Ectodermal cell (in vitro differentiated cells): ENCODE measurements around the gene DBET.
"Not testable (repeated sequence)": the region's sequence is repeated elsewhere in the genome, so short reads cannot be mapped to it uniquely, and the experiment has no call there.

Experiments used
- H3K27ac ChIP-seq: 2 replicates; pipeline ENCODE4 v1.7.0; 2013; ENCODE audit warnings: mild to moderate bottlenecking, low read depth, low read length; ENCODE audit not compliant: insufficient read depth, poor library complexity, severe bottlenecking
- H3K27me3 ChIP-seq: 2 replicates; pipeline ENCODE4 v1.7.0; 2013; ENCODE audit warnings: mild to moderate bottlenecking, low read length; ENCODE audit not compliant: insufficient read depth, control insufficient read depth, poor library complexity, severe bottlenecking
- H3K36me3 ChIP-seq: one replicate; pipeline ENCODE4 v1.7.0; 2013; ENCODE audit warnings: low read length; ENCODE audit not compliant: control insufficient read depth, insufficient read depth
- H3K4me1 ChIP-seq: one replicate; pipeline ENCODE4 v1.7.0; 2013; ENCODE audit warnings: low read length; ENCODE audit not compliant: control insufficient read depth, insufficient read depth
- H3K4me3 ChIP-seq: 2 replicates; pipeline ENCODE4 v1.7.0; 2013; ENCODE audit warnings: low read depth, low read length, control low read depth; ENCODE audit not compliant: insufficient read depth
- H3K9me3 ChIP-seq: 2 replicates; pipeline ENCODE4 v1.7.0; 2013; ENCODE audit warnings: mild to moderate bottlenecking, low read length, moderate library complexity; ENCODE audit not compliant: control insufficient read depth
- WGBS, 2 experiments: methylation state at CpG; one replicate each; pipeline ENCODE4 v1.1.7; 2013; ENCODE audit warnings: missing lambda C conversion rate in 2 of 2; 5-methylcytosine and 5-hydroxymethylcytosine counted together

The DBET gene

GRCh38 chr4:190020790-190021717, 43.2 kb upstream of the DBET start:
- no peaks in the 10 kb centered on the region for H3K4me1 ChIP-seq
- H3K27ac ChIP-seq = no peak overlapping the region
- no peak overlapping the region for H3K4me3 ChIP-seq
- 80% methylated on average over 52 to 55 of the region's 55 CpGs for WGBS, 2 experiments
- H3K36me3 ChIP-seq = no peaks in the 10 kb centered on the region
- H3K27me3 ChIP-seq = peaks cover 14% of the 10 kb centered on the region
- H3K9me3 ChIP-seq = peaks cover 3% of the 10 kb centered on the region

DNA sequence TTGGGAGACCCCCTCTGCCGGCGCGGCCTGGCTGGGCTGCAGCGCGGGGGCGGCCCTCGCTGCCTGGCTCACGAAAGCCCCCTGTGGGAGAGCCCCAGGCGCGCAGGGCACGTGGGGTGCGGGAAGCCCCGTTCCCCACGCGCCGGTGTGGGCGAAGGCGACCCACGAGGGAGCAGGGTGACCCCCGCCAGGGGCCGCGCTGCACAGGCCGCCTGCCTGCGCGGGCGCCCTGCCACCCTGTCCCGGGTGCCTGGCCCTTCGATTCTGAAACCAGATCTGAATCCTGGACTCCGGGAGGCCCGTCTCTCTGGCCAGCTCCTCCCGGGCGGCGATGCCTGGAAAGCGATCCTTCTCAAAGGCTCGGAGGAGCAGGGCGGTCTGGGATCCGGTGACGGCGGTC, 42.3 kb upstream of the DBET start:
- H3K4me1 ChIP-seq, H3K9me3 ChIP-seq, H3K27ac ChIP-seq, H3K36me3 ChIP-seq, H3K4me3 ChIP-seq: not testable (repeated sequence)
- 59 to 69% methylated on average over 25 to 28 of the region's 39 CpGs for WGBS, 2 experiments
- peaks cover 10% of the 10 kb centered on the region for H3K27me3 ChIP-seq

GRCh38 chr4:190022614-190023281, 41.6 kb upstream of the DBET start:
- not testable (repeated sequence) for H3K27ac ChIP-seq, H3K36me3 ChIP-seq, H3K9me3 ChIP-seq, H3K4me1 ChIP-seq, H3K4me3 ChIP-seq
- 82 to 83% methylated on average over 31 to 32 of the region's 47 CpGs for WGBS, 2 experiments
- H3K27me3 ChIP-seq = peaks cover 10% of the 10 kb centered on the region

DNA sequence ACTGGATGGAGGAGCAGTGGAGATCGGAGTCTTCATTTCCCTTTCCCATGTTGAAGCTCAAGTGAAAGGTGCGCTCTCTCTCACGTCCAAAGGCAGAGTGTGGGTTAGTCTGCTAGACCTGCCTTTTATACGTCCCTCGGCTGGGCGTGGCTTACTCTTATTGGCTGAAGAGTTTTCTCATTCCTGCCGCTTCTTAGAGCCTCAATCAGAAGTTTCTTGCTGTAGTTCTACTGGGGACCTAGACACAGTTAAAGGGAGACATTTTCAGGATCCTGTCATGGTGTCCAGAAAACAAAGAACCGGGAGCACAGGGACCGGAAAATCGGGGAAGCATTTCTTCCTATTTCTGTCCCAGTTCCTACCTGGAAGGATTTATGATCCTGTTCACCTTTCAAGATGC, 37.1 kb upstream of the DBET start, which contains the start of gene FRG2:
TSS of gene FRG2 (minus strand) at position 101 of the 400 bp plus-strand sequence. CDS start at position 49, 52 bp downstream.
- not testable (repeated sequence) for H3K27me3 ChIP-seq, H3K36me3 ChIP-seq, H3K27ac ChIP-seq, H3K4me3 ChIP-seq, H3K4me1 ChIP-seq, H3K9me3 ChIP-seq
- WGBS, 2 experiments = no CpG with 5 or more reads among the region's 10 CpGs

- not testable (repeated sequence) for H3K27me3 ChIP-seq, H3K4me3 ChIP-seq, H3K4me1 ChIP-seq, H3K9me3 ChIP-seq, H3K27ac ChIP-seq, H3K36me3 ChIP-seq
- WGBS, 2 experiments = 67% methylated on average over 1 of the region's 5 CpGs; no CpG with 5 or more reads in 1 of the 2 experiments
These were observed 33.0 kb upstream of the DBET start for GRCh38 chr4:190031264-190031663.

DNA sequence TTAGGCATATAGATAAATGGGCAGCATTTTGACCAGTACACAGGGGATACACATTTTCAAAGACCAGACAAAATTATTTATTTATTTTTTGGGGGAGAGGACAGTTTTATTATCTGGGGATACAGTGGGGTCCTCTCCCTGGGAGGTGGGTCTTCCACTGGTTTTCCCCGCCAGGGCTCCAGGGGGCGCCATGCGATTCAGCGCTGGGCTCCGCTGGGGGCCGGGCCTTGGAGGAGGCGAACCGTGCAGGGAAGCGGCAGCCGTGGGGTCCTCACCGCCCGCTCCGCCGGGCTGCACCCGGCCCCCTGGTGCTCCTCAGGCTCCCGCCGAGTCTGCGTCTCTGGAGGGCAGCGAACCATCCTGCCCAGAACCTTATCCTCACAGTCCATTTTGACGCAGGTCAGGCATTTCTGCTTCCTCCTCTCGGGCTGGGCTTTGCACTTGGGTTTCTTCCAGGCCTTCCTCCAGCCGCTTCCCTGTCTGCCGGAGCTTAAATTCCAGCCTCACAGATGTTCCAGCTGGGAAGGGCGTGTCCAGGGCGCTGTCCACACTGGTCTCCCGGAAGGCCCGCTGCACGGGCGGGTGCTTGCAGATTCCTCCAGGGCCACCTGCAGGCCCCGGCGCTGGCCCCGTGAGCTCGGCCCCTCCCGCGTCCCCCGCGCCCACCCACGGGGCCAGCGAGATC, 26.5 kb upstream of the DBET start:
- H3K9me3 ChIP-seq, H3K27me3 ChIP-seq, H3K36me3 ChIP-seq, H3K4me3 ChIP-seq, H3K27ac ChIP-seq, H3K4me1 ChIP-seq: not testable (repeated sequence)
- 83% methylated on average over 1 of the region's 39 CpGs; no CpG with 5 or more reads in 1 of the 2 experiments for WGBS, 2 experiments

DNA sequence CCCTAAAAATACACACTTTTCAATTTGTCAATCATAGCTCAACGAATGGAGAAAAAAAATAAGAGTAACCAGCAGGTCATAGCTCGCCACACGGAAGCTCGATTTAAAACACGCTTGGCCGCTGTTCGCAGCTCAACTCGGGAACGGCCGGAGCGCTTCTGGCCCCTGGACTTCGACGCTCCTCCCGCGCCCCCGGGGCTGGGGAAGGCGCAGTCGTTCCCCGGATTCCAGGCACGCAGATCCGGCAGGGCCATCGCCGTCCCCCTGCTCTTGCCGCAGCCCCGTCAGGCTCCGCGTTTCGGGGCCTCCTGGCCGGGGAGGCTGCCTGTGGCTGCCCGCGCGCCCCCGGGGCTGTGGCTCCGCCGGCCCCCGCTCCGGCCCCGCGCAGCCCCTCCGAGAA, 23.4 kb upstream of the DBET start:
- H3K27ac ChIP-seq, H3K4me1 ChIP-seq, H3K4me3 ChIP-seq, H3K27me3 ChIP-seq, H3K36me3 ChIP-seq, H3K9me3 ChIP-seq: not testable (repeated sequence)
- 88 to 94% methylated on average over 18 to 21 of the region's 40 CpGs for WGBS, 2 experiments

DNA sequence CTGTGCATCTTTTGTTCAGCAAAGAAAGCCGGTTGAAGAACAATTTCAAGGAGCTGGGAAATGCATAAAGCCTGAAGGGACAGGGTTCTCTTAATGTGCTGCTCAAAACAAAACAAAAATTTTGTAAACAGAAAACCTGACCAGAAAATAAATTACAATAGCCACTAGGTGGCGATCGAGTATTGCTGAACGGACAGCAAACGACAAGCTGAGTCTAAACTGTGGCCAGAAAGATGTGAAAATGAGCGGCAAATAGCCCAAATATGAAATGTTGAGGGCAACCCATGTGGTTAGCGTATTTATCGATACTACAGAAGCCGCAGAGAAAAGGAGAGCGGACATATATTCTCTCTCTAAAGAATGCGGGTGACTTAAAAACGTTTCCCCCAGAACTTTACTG, 16.7 kb upstream of the DBET start:
- not testable (repeated sequence) for H3K4me3 ChIP-seq, H3K27me3 ChIP-seq, H3K36me3 ChIP-seq, H3K27ac ChIP-seq, H3K9me3 ChIP-seq, H3K4me1 ChIP-seq
- no CpG with 5 or more reads among the region's 12 CpGs for whole genome bisulfite sequencing, 2 experiments

DNA sequence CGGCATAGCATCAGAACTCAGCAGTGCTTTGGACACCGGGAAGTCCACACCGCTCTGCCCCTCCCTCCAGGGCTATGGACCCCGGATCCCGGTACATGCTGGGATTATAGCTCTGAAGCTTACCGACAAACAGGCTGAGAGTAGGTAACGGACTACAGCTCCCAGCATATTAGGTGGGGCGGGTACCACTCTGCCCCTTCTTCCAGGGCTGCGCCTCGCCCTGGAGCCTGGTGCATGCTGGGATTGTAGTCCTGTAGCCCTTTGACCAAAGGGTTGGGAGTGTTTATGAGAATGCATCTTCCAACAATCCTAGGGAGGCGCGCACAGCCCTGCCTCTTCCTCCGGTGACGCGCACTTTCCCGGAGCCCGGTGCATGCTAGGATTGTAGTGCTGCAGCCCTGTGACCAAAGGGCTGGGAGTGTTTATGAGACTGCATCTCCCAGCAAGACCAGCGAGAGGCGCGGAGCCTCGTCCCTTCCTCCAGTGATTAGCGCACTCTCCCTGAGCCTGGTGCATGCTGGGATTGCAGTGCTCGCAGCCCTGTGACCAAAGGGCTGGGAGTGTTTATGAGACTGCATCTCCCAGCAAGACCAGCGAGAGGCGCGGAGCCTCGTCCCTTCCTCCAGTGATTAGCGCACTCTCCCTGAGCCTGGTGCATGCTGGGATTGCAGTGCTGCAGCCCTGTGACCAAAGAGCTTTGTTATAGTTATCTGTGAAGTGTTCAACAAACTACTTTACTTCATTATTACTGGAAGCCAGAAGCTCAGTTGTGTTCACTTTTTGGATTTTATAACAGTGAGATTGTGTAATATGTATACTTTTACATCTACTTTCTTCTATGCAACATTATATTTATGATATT, 14.7 kb upstream of the DBET start:
- not testable (repeated sequence) for H3K4me3 ChIP-seq, H3K36me3 ChIP-seq, H3K27ac ChIP-seq, H3K9me3 ChIP-seq, H3K27me3 ChIP-seq, H3K4me1 ChIP-seq
- WGBS, 2 experiments = 59% methylated on average over 4 of the region's 28 CpGs; no CpG with 5 or more reads in 1 of the 2 experiments
